ENCODE results near the gene NCOA3. TPM values are rescaled to one million over a fixed set of nuclear protein-coding genes. Genes with fewer than 3 reads are reported as not detected.

Gene NCOA3
- total RNA-seq, 4 donors from 2014 or later: 41.6 to 74.7 (median 55.8) TPM

DNA sequence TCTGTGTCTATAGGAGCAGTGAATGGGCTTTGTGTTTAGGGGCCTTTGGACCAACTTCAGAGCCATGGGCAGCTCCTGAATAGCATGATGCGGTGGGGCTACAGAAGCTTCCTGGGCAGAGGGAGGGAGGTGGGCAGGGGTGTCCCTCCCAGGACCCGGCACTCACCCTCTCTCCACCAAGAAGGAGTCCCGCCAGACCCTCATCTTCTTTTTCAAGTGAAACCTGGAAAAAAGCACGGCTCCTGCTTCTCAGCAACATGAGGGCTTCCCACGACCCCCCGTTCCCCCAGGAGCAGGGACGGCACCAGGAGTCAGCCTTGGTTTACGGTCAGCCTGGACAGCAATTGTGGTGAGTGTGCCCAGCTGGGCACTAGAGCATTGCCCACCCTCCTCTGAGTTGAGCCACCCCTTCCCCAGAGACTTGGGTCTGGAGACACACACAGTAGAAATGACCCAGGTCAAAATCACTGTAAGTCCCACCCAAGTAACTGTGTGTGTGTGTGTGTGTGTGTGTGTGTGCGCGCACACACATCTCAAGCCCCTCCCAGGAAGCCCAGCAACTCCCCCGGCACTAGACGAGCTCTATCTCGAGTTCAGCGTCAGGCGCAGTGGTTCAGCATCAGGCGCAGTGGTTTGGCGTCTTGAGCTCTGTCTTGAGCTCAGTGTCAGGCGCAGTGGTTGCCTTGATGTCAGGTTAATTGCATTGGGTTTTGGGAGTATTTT, 175.4 kb downstream of the NCOA3 start:
- TF ChIP-seq, protein P1, sequence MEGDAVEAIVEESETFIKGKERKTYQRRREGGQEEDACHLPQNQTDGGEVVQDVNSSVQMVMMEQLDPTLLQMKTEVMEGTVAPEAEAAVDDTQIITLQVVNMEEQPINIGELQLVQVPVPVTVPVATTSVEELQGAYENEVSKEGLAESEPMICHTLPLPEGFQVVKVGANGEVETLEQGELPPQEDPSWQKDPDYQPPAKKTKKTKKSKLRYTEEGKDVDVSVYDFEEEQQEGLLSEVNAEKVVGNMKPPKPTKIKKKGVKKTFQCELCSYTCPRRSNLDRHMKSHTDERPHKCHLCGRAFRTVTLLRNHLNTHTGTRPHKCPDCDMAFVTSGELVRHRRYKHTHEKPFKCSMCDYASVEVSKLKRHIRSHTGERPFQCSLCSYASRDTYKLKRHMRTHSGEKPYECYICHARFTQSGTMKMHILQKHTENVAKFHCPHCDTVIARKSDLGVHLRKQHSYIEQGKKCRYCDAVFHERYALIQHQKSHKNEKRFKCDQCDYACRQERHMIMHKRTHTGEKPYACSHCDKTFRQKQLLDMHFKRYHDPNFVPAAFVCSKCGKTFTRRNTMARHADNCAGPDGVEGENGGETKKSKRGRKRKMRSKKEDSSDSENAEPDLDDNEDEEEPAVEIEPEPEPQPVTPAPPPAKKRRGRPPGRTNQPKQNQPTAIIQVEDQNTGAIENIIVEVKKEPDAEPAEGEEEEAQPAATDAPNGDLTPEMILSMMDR (IDR thresholded peaks at IDR 0.05; ENCODE audit: low read depth): no peak

DNA sequence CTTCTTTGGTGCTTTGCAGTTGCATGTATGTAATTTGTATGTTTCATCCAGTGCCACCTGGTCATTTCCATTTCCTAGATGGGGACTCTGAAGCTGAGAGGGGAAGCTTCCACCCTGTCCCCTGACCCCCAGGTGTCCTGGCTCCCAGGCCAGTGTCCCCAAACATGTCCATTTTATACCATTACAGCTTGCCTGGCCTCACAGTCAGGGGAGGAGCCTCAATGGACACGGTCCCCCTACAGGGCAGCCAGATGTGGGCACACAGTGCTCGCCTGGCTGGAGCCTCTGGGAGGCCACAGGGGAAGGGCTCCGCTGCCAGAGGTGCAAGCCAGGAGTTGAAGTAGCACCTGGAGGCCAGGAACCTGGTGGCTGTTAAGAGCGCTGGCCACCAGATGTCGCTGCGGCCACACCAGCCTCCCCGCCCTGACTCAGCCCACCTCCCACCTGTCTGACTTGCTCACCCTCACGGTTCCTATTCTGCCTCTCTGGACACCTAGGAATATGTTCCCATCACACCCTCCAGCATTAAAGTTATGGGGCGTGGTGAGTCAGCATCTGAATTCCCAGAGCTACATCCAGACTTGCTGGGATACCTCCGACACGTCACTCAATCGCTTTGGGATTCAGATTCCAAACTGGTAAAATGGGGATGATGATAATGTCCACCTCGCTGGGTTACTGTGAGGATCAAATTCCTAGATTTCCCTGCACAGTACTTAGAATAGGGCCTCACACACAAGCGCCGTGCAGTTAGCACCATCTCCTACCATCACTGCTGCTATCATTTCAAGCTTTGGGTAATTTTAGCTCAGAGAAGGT, 176.2 kb downstream of the NCOA3 start:
- TF ChIP-seq, protein P1 (IDR thresholded peaks at IDR 0.05; ENCODE audit: low read depth): no peak

DNA sequence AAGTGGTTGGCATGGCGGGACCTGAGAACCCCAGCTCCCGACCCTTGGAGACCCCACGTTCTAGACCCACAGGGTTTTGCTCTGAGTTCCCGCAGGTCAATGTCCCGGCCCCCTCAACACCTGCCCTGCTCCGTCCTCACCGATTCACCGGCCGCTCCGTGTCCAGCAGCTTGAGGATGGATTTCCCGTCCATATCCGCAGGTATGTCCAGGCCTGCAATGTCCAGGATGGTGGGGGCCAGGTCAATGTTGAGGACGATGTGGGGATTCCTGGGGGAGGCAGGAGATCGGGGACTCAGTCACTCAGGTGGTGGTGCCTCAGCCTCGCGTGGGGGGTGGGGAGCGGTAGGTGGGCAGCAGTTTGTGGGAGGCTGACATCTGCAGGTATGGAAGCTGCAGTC, 176.8 kb downstream of the NCOA3 start:
- TF ChIP-seq, protein P1 (IDR thresholded peaks at IDR 0.05; ENCODE audit: low read depth): no peak

DNA sequence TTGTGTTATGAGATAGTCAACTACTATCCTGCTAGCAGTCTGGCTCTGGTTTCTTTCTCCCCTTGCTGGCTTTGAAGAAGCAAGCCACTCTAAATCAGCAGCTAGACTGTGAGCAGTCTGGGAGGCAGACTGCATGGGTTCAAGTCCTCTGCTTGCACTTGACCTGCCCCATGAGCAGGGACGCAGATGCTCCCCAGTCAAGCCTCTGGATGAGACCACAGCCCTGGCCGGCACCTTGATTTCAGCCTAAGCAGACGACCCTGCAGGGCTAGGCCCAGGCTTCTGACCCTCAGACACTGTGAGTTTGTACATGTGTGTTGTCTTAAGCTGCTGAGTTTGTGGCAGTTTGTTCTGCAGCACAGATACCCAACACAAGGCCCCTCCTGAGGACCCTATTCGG, 177.8 kb downstream of the NCOA3 start:
- TF ChIP-seq, protein P1 (IDR thresholded peaks at IDR 0.05; ENCODE audit: low read depth): no peak

DNA sequence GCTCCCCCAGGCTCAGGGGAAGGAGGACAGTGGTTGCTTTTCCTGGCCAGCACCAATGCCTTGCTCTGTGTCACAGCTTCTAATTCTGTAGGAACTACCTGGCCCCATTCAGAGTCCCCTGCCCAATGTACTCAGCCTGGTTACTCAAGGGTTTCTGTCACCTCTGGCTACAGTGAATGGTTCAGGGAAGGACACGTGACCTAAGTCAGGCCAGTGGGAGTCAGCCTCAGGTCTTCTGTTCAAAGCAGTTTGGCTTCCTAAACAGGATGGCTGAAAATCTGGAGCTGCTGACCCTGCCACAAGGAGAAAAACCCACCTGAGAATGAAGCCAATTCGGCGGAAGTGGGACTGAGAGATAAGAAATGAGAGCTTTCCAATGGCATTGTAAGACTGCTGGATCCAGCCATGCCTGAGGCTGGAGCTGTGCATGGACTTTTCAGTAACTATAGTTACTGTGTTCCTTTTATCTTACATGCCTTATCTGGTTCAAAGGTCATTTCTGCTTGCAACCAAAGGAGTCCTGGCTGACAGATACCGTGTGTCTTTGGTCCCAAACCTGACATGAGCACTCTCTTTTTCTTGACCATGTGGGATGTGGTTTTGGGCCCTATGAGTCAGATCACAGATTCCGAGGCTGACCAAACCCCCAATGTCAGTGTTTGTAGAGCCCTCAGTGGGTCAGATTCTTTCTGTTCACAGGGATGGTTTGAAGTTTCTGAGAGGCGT, 179.3 kb downstream of the NCOA3 start:
- TF ChIP-seq, protein P1 (IDR thresholded peaks at IDR 0.05; ENCODE audit: low read depth): no peak

DNA sequence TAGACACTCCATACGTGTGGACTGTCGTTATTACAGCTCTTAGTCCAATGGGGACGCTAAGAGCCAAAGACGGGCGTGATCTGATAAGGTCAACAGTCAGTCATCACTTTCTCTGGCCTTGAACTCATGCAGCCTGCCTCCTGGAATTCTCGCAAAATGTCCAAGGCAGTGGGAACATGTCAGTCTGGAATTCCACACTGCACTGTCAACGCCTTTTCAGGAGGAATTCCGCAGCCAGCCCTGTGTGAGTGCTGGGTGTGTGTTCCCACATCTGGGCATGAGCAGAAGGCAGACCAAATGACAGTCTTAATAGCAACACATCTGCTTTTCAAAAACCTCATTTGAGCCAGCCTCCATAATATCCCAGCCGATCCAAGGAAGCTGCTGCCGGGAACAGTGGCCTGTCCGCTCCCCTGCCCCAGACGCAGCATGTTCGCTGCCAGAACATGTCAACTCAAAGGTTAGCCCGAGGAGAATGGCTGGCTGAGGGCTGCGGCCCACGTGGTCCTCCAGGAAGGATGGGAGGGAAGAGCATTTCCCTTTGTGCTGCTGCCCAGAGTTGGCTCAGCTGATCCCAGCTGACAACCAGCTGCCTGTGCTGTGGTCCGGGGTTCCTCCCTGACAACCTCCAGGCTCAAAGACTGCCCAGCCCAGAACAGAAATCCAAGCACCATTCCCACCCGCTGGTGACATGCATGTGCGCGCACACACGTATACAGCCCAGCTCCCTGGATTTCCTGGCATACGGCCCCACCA, 180.5 kb downstream of the NCOA3 start:
- TF ChIP-seq, protein P1 (IDR thresholded peaks at IDR 0.05; ENCODE audit: low read depth): no peak
